Fibroblast of the aortic adventitia (primary cell): ENCODE data around the gene CCDC80. TPM values are rescaled to one million over a fixed set of nuclear protein-coding genes. Genes with fewer than 3 reads are reported as not detected.

ENCODE experiments used
- DNase-seq: peaks from one replicate; pipeline ENCODE4 v3.0.0-alpha.2; 2010; ENCODE audit warnings: low read depth
- H3K4me3 ChIP-seq: 2 replicates; pipeline ENCODE4 v1.5.1; 2011; ENCODE audit warnings: low read depth, mild to moderate bottlenecking, control low read depth, low read length, moderate library complexity
- CTCF ChIP-seq: IDR thresholded peaks from 2 replicates; pipeline ENCODE4 v1.5.1; 2011; ENCODE audit warnings: mild to moderate bottlenecking, low read length, control low read depth, inconsistent platforms; ENCODE audit not compliant: insufficient read depth
- total RNA-seq: library from RNA; depleted of rRNA; stranded (reverse); fragments of >200 nt; gene quantifications from 2 replicates; pipeline ENCODE4 v1.2.3, GENCODE V29; 2012; ENCODE audit warnings: low replicate concordance

Gene CCDC80
- total RNA-seq, 1 donor: 614 TPM

GRCh38 chr3:112687616-112688015, 46.7 kb upstream of the CCDC80 start:
- H3K4me3 ChIP-seq: no peak overlapping the region
- TF ChIP-seq CTCF: no peak
- DNase-seq: peak; percentile 77

- TF ChIP-seq CTCF: no peak
- no peak for DNase-seq
- no peak overlapping the region for H3K4me3 ChIP-seq
These were observed 46.3 kb upstream of the CCDC80 start for GRCh38 chr3:112687211-112687610.

GRCh38 chr3:112685956-112686799, 45.2 kb upstream of the CCDC80 start:
- DNase-seq: peak; percentile 21
- no peak for TF ChIP-seq CTCF
- H3K4me3 ChIP-seq: no peak overlapping the region

- H3K4me3 ChIP-seq: no peak overlapping the region
- DNase-seq: peak; percentile 93
These were observed 44.5 kb upstream of the CCDC80 start for GRCh38 chr3:112685420-112685819.

GRCh38 chr3:112682361-112682760, 41.4 kb upstream of the CCDC80 start:
- TF ChIP-seq CTCF: no peak
- no peak for DNase-seq
- H3K4me3 ChIP-seq: no peak overlapping the region

More at GRCh38 chr3:112685420-112685819, 44.5 kb upstream of the CCDC80 start:
- TF ChIP-seq CTCF: no peak

- TF ChIP-seq CTCF: no peak
- no peak overlapping the region for H3K4me3 ChIP-seq
- peak; percentile 86 for DNase-seq
These were observed 40.9 kb upstream of the CCDC80 start for GRCh38 chr3:112681822-112682325.
